ENCODE data around the gene SPRED3.
A peak's percentile ranks its signal among the peaks of the same experiment; 100 is the strongest.

The SPRED3 gene

GRCh38 chr19:38383184-38383583 is 5.3 kb upstream of the SPRED3 start:
- Mint-ChIP-seq H3K27me3 (peaks cover 8% of the 10 kb centered on the region), H3K9me3 (no peaks in the 10 kb centered on the region), H3K4me1 (ENCODE audit: low read depth) (peaks cover 13% of the 10 kb centered on the region), H3K36me3 (ENCODE audit: low read depth) (peaks cover 62% of the 10 kb centered on the region), H3K27ac (no peak overlapping the region), H3K4me3 (no peak overlapping the region)

DNA sequence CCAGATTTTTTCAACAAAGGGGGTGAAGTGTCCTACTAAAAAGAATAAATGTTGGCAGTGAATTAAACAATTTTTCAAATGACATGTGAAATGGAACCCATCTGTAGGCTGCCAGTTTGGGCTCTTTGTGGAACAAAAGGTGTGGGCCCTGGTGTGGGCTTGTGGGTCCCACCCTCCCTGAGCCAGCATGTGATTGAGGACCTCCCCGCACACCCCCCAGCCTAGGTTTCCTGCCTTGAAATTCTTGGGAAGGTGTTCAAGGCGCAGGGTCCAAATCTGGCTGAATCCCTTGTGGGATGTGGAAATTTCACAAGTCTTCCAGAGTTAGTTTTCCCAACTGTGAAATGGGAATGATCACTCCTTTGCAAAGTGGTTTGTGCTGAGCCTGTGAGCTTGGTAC is 4.8 kb upstream of the SPRED3 start:
- H3K4me1 Mint-ChIP-seq (ENCODE audit: low read depth): peaks cover 15% of the 10 kb centered on the region
- H3K27me3 Mint-ChIP-seq: peaks cover 9% of the 10 kb centered on the region
- H3K9me3 Mint-ChIP-seq: no peaks in the 10 kb centered on the region
- H3K4me3 Mint-ChIP-seq: no peak overlapping the region
- no peak overlapping the region for H3K27ac Mint-ChIP-seq
- peaks cover 62% of the 10 kb centered on the region for H3K36me3 Mint-ChIP-seq (ENCODE audit: low read depth)

GRCh38 chr19:38384209-38385027 is 4.1 kb upstream of the SPRED3 start:
- peaks cover 55% of the 10 kb centered on the region for H3K36me3 Mint-ChIP-seq (ENCODE audit: low read depth)

DNA sequence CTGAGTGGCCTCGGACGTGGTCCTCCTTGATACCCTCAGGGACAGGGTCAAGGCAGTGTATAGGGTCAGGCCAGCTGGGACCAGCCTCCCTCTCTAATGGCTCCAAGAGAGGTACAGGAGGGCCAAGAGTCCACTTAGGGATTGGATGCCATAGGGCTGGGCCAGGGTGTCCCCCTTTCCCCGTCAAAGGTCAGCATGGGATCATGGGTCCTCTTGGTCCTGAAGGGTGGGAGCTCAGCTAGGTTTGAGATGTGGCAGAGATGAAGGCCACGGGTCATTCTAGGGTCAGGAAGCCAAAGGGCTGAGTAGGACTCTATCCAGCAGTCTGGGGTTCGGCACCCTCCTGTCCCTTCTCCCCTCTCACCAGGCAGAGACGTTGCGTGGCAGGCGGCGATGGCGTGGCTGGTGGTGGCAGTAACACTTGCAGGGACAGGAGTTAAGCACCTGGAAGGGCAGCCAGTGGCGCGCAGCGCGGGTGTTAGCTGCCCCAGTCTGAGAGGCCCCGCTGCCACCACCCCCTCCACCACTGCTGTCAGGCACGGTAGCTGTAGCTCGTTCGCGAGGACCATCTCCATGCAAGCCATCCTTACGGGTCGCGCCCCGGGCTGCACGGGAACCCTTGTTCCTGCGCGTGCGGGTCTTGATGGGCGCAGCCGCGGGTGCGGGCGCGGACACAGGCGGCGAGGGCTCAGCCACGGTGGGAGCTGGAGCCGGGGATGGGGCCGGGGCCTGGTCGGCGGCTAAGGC is 3.3 kb upstream of the SPRED3 start:
- Mint-ChIP-seq H3K27me3 (peaks cover 18% of the 10 kb centered on the region), H3K36me3 (ENCODE audit: low read depth) (peaks cover 49% of the 10 kb centered on the region), H3K4me3 (no peak overlapping the region), H3K27ac (no peak overlapping the region), H3K9me3 (no peaks in the 10 kb centered on the region), H3K4me1 (ENCODE audit: low read depth) (peaks cover 23% of the 10 kb centered on the region)

More at GRCh38 chr19:38384209-38385027, 4.1 kb upstream of the SPRED3 start:
- Mint-ChIP-seq H3K9me3 (no peaks in the 10 kb centered on the region), H3K27me3 (peaks cover 11% of the 10 kb centered on the region), H3K4me1 (ENCODE audit: low read depth) (peaks cover 17% of the 10 kb centered on the region), H3K27ac (no peak overlapping the region), H3K4me3 (no peak overlapping the region)

DNA sequence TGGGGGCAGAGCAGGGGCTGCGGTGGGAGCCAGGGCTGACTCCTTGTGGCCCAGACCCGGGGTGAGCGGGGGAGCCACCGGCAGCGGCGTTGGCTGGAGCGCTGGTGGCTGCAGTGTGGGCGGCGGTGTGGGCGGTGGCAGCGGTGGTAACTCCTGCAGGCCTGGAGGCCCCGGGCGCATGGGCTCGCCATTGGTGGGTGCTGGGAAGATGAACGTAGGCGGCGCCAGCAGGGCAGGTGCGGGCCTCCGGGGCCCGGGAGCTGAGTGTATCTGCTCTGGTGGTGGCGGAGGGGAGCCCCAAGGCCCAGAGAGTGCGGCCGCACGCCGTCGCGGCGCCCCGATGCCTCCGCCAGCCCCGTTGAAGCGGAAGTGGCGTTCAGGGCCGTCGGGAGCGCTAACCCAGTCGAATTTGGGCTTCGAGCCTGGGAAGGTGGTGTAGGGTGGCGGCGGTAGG is 2.7 kb upstream of the SPRED3 start:
- Mint-ChIP-seq H3K36me3 (ENCODE audit: low read depth) (peaks cover 43% of the 10 kb centered on the region), H3K9me3 (no peaks in the 10 kb centered on the region), H3K27me3 (peaks cover 21% of the 10 kb centered on the region), H3K4me1 (ENCODE audit: low read depth) (peaks cover 23% of the 10 kb centered on the region), H3K4me3 (no peak overlapping the region), H3K27ac (no peak overlapping the region)

GRCh38 chr19:38386300-38386970 is 2.1 kb upstream of the SPRED3 start:
- Mint-ChIP-seq H3K4me3 (no peak overlapping the region), H3K27ac (no peak overlapping the region), H3K9me3 (no peaks in the 10 kb centered on the region), H3K4me1 (ENCODE audit: low read depth) (peaks cover 23% of the 10 kb centered on the region), H3K36me3 (ENCODE audit: low read depth) (peaks cover 37% of the 10 kb centered on the region), H3K27me3 (peaks cover 27% of the 10 kb centered on the region)

DNA sequence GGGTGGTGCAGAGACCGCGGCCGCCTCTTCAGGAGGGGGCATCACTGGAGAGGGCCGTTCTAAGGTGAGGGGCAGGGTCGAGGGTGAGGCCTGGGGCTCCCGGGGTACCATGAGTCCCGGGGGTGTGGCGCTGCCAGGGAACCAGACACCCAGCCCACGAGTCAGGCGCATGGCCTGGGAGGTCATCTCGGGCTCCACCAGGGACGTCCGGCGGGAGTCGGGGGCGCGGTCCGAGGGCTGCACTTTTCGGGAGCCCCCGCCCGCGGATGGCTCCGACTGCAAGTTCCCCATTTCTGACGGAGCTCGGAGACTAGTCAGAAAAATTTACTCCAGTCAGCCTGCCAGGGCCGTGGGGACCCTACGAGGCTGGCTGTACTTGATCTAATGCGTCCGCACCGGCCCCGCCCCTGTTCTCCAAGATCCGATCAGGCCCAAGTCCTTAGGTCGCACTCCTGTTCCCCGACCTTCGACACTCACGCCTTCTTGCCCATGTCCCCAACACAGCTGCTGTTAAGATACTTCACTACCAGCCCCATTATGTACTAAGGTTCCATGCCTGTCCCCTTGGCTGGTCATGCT is 1.4 kb upstream of the SPRED3 start:
- no peaks in the 10 kb centered on the region for H3K9me3 Mint-ChIP-seq
- H3K27ac Mint-ChIP-seq: peak overlapping the region; percentile 68
- peaks cover 23% of the 10 kb centered on the region for H3K4me1 Mint-ChIP-seq (ENCODE audit: low read depth)
- peaks cover 31% of the 10 kb centered on the region for H3K36me3 Mint-ChIP-seq (ENCODE audit: low read depth)
- peak overlapping the region; percentile 79 for H3K4me3 Mint-ChIP-seq
- H3K27me3 Mint-ChIP-seq: peaks cover 29% of the 10 kb centered on the region

- Mint-ChIP-seq H3K27ac (peak within 1 kb of the TSS; percentile 68), H3K36me3 (ENCODE audit: low read depth) (peaks cover 24% of the 10 kb centered on the region), H3K4me1 (ENCODE audit: low read depth) (peaks cover 26% of the 10 kb centered on the region), H3K9me3 (no peaks in the 10 kb centered on the region), H3K4me3 (peak within 1 kb of the TSS; percentile 79), H3K27me3 (peaks cover 32% of the 10 kb centered on the region)
Observed at GRCh38 chr19:38387550-38388348, 748 bp upstream of the SPRED3 start, which contains the start of gene GGN. Gene GGN (minus strand): TSS chr19:38388034. CDS start chr19:38387261, 773 bp downstream.

DNA sequence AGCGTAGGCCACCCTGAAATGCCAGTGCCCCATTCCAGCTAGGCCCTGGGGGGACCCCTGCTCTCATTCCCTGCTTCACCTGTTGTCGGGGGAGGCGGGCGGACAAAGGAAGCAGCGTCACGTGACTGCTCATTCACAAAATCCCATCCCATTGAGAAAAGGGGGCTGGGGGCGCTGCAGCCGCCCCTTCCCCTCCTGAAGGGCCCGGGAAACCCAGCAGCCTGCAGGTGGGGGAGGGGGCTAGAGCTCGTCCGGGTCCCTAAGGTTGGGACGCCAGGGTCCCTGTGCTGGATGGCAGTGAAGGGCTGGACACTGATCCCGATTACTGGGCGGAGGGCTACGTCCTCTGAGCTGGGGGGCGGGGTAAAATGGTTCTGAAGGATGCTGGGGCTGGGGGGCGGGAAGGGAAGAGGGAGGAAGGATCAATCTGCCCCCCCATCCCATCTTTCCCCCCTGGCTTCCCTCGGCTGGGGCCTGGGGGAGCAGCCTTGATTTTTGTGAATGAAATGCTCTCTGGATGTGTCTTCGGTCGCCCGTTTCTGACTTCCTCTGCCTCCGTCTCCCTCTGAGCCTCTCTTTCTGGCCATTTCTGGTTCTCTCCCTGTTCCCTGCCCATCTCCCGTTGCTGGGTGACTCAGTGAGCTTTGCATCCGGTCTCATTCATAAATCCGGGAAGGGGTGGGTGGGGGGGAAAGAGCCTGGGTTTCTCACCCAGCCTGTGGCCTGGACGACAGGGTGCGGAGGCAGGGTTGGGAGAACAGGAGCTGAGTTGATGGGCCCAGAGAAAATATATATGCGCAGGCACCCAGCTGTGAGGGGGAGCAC is 816 bp downstream of the SPRED3 start:
- Mint-ChIP-seq H3K27ac (no peak overlapping the region), H3K4me3 (peak overlapping the region; percentile 66), H3K27me3 (peaks cover 43% of the 10 kb centered on the region)

DNA sequence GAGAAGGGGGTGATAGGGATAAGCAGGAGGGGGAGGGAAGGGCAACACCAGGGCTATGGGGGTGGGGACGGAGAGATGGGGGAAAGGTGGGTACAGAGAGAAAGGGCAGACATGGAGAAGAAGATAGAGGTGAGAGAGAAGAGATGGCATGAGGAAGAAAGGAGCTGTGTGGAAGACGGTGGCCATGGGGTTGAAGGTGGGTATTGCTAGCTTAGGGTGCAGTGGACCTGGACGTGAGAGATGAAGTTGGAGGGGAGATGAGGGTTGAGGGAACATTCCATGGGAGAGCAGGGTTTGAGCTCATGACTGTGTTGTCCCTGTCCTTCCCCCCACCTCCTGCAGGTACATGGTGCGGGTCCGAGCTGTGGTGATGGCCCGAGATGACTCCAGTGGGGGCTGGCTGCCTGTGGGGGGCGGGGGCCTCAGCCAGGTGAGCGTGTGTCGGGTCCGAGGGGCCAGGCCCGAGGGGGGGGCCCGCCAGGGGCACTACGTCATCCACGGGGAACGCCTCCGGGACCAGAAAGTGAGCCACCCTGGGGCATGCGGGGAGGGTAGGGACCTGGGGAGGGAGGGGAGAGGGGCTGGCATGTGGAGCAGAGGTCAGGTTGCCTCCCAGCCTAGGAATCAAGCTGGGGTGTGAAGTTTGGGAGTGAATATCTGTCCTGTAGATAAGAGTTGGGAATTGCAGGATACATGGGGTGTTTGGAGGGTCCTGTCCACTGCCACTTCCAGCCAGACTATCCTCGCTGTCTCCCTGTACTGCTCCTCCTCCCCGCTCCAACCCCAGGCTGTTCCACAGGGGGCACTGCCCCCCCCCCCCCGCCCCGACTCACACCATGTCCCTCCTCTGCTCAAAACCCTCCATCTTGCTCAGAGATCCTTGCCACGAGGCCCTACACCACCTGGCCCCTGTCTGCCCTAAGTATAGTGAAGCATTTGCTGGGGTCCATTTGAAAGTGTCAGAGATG is 1.7 kb downstream of the SPRED3 start:
- Mint-ChIP-seq H3K4me3 (peak overlapping the region; percentile 9), H3K27me3 (peaks cover 48% of the 10 kb centered on the region), H3K9me3 (no peaks in the 10 kb centered on the region), H3K36me3 (ENCODE audit: low read depth) (peaks cover 5% of the 10 kb centered on the region), H3K4me1 (ENCODE audit: low read depth) (peaks cover 39% of the 10 kb centered on the region), H3K27ac (peak overlapping the region; percentile 12)

More for the DNA sequence above, 816 bp downstream of the SPRED3 start:
- Mint-ChIP-seq H3K9me3 (no peaks in the 10 kb centered on the region), H3K4me1 (ENCODE audit: low read depth) (peaks cover 34% of the 10 kb centered on the region), H3K36me3 (ENCODE audit: low read depth) (peaks cover 10% of the 10 kb centered on the region)

- Mint-ChIP-seq H3K27ac (no peak overlapping the region), H3K4me3 (no peak overlapping the region), H3K4me1 (ENCODE audit: low read depth) (peaks cover 47% of the 10 kb centered on the region), H3K27me3 (peaks cover 53% of the 10 kb centered on the region), H3K9me3 (no peaks in the 10 kb centered on the region), H3K36me3 (ENCODE audit: low read depth) (peaks cover 5% of the 10 kb centered on the region)
Observed at GRCh38 chr19:38391911-38392464, 3.5 kb downstream of the SPRED3 start.

- H3K27ac Mint-ChIP-seq: peak overlapping the region; percentile 1
- H3K4me1 Mint-ChIP-seq (ENCODE audit: low read depth): peaks cover 41% of the 10 kb centered on the region
- no peaks in the 10 kb centered on the region for H3K9me3 Mint-ChIP-seq
- no peaks in the 10 kb centered on the region for H3K36me3 Mint-ChIP-seq (ENCODE audit: low read depth)
- no peak overlapping the region for H3K4me3 Mint-ChIP-seq
- H3K27me3 Mint-ChIP-seq: peaks cover 54% of the 10 kb centered on the region
Observed at GRCh38 chr19:38392707-38393308, 4.3 kb downstream of the SPRED3 start.

All from stimulated activated naive CD8-positive, alpha-beta T cell treated with anti-CD3 and anti-CD28 coated beads, Interleukin-15, Interleukin-2, amounts not matched to agents 100 ng/mL and 50 ng/mL, for 24 hours (primary cell).